GM23248 (cell line): ENCODE measurements around the gene MGMT.

Source experiments
- EZH2 ChIP-seq: fragments of 200-600 bp; sonication (generic); IDR thresholded peaks from 2 replicates; pipeline ENCODE4 v1.6.1; 2018; ENCODE audit warnings: antibody characterized with exemption, mild to moderate bottlenecking; ENCODE audit not compliant: insufficient read depth, poor library complexity, severe bottlenecking
- EZH2phosphoT487 ChIP-seq: fragments of 200-600 bp; sonication (generic); IDR thresholded peaks from 2 replicates; pipeline ENCODE4 v1.6.1; 2018; ENCODE audit warnings: antibody characterized with exemption, moderate library complexity, mild to moderate bottlenecking, low read depth; ENCODE audit not compliant: insufficient read depth

DNA sequence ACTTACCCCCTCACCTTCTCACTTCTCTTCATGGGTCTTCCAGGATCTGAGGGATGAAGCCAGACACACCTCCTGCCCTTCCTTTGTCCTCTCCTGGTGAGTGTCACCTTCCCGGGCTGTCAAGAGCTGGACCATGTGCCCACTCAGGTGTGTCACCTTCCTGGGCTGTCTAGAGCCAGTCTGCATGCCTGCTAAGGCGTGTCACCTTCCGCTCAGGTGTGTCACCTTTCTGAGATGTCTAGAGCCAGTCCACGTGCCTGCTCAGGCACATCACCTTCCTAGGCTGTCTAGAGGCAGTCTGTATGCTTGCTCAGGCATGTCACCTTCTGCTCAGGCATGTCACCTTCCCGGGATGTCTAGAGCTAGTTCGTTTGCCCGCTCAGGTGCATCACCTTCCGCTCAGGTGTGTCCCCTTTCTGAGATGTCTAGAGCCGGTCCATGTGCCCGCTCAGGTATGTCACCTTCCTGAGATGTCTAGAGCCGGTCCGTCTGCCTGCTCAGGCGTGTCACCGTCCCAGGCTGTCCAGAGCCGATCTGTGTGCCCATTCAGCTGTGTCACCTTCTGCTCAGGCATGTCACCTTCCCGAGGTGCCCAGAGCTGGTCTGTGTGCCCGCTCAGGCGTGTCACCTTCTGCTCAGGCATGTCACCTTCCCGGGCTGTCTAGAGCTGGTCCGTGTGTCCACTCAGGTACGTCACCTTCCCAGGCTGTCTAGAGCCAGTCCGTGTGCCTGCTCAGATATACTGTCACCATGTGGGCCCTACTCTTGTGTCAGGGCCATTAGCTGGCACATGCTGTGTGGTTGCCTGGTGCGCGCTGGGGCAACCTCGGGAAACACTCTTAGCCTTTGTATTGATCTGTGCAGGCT, 251.7 kb downstream of the MGMT start:
- TF ChIP-seq EZH2phosphoT487 (no peak), EZH2 (no peak)
